ENCODE data around the gene GSTM5. TPM values are rescaled to one million over a fixed set of nuclear protein-coding genes. Genes with fewer than 3 reads are reported as not detected.
A peak's percentile ranks its signal among the peaks of the same experiment; 100 is the strongest.

GSTM5 gene
- total and polyA plus RNA-seq, 4 donors, result 0.59 to 2.8 (median 1.3) TPM

GRCh38 chr1:109721042-109721441 is 9.0 kb downstream of the GSTM5 start:
- Histone ChIP-seq H3K4me3 (ENCODE audit: low read depth in 1 of 3, low read length in 3 of 3) (no peak overlapping the region), H3K9ac (ENCODE audit: low read depth in 1 of 2, low read length in 2 of 2) (no peak overlapping the region), H3K36me3 (ENCODE audit: control insufficient read depth in 4 of 4, insufficient read depth in 3 of 4, low read depth in 1 of 4, low read length in 3 of 4) (no peaks in the 10 kb centered on the region), H3K27me3 (ENCODE audit: control insufficient read depth in 4 of 4, insufficient read depth in 4 of 4, low read length in 3 of 4) (no peaks in the 10 kb centered on the region), H3K4me1 (ENCODE audit: control insufficient read depth in 4 of 4, insufficient read depth in 4 of 4, low read length in 3 of 4) (no peaks in the 10 kb centered on the region), H3K27ac (ENCODE audit: low read depth in 1 of 2, low read length in 2 of 2) (no peak overlapping the region), H3K9me3 (ENCODE audit: control insufficient read depth in 4 of 4, low read length in 3 of 4) (no peaks in the 10 kb centered on the region)
- peak; percentile 5 for DNase-seq (ENCODE audit: low spot score)
- TF ChIP-seq JUND (IDR thresholded peaks at IDR 0.05) (no peak), FOXA2 (IDR thresholded peaks at IDR 0.05) (no peak), NR2F2 (IDR thresholded peaks at IDR 0.05) (no peak), ATF3 (IDR thresholded peaks at IDR 0.05) (no peak), FOXA1 (IDR thresholded peaks at IDR 0.05) (no peak), MAX (IDR thresholded peaks at IDR 0.05) (no peak), ZBTB33 (IDR thresholded peaks at IDR 0.05) (no peak), HNF4G (IDR thresholded peaks at IDR 0.05) (no peak), REST (IDR thresholded peaks at IDR 0.05) (no peak), HNF4A (conservative IDR thresholded peaks at IDR 0.05) (no peak), CTCF (IDR thresholded peaks at IDR 0.05; ENCODE audit: low read depth, low read length, missing input control) (no peak), YY1 (IDR thresholded peaks at IDR 0.05) (no peak), SP1 (IDR thresholded peaks at IDR 0.05) (no peak), RXRA (IDR thresholded peaks at IDR 0.05) (no peak), RAD21 (IDR thresholded peaks at IDR 0.05) (no peak), TAF1 (conservative IDR thresholded peaks at IDR 0.05) (no peak), GABPA (IDR thresholded peaks at IDR 0.05 in 1 of 2, conservative IDR thresholded peaks at IDR 0.05 in 1 of 2) (no peak)
- WGBS, result 84% methylated on average over 5 of the region's 5 CpGs

- no peaks in the 10 kb centered on the region for H3K36me3 ChIP-seq (ENCODE audit: control insufficient read depth in 4 of 4, insufficient read depth in 3 of 4, low read depth in 1 of 4, low read length in 3 of 4)
- no peak overlapping the region for H3K27ac ChIP-seq (ENCODE audit: low read depth in 1 of 2, low read length in 2 of 2)
- H3K4me3 ChIP-seq (ENCODE audit: low read depth in 1 of 3, low read length in 3 of 3), result no peak overlapping the region
- no peak for DNase-seq (ENCODE audit: low spot score)
- H3K9ac ChIP-seq (ENCODE audit: low read depth in 1 of 2, low read length in 2 of 2), result no peak overlapping the region
- H3K9me3 ChIP-seq (ENCODE audit: control insufficient read depth in 4 of 4, low read length in 3 of 4), result no peaks in the 10 kb centered on the region
- H3K27me3 ChIP-seq (ENCODE audit: control insufficient read depth in 4 of 4, insufficient read depth in 4 of 4, low read length in 3 of 4), result no peaks in the 10 kb centered on the region
- no peaks in the 10 kb centered on the region for H3K4me1 ChIP-seq (ENCODE audit: control insufficient read depth in 4 of 4, insufficient read depth in 4 of 4, low read length in 3 of 4)
- TF ChIP-seq RXRA (IDR thresholded peaks at IDR 0.05) (no peak), MAX (IDR thresholded peaks at IDR 0.05) (no peak), EGR1 (IDR thresholded peaks at IDR 0.05; ENCODE audit: low read depth in 2 of 2) (no peak), NR2F2 (IDR thresholded peaks at IDR 0.05) (no peak), JUND (IDR thresholded peaks at IDR 0.05) (no peak), FOXA2 (IDR thresholded peaks at IDR 0.05) (no peak), RAD21 (IDR thresholded peaks at IDR 0.05) (no peak), ZBTB33 (IDR thresholded peaks at IDR 0.05) (no peak), YY1 (IDR thresholded peaks at IDR 0.05) (no peak)
- 91% methylated on average over 1 of the region's 1 CpG for WGBS
Observed at GRCh38 chr1:109721971-109722370, 9.9 kb downstream of the GSTM5 start.

Data from liver (tissue), 9 donors.